ENCODE data around the gene BLOC1S3.
"Not testable (repeated sequence)": the region's sequence is repeated elsewhere in the genome, so short reads cannot be mapped to it uniquely, and the experiment has no call there.

BLOC1S3 gene

GRCh38 chr19:45222724-45223123 is 44.1 kb downstream of the BLOC1S3 start:
- Histone ChIP-seq H3K4me3 (no peak overlapping the region), H3K27me3 (ENCODE audit: low read depth) (no peaks in the 10 kb centered on the region), H3K36me3 (replicated peaks) (no peaks in the 10 kb centered on the region), H3K4me1 (no peaks in the 10 kb centered on the region), H3K9me3 (no peaks in the 10 kb centered on the region)
- in situ Hi-C loops (cut with MboI; ENCODE audit: low sequenced_read_pairs): no loop called here
- DNase-seq (ENCODE audit: low spot score in 2 of 2): no peak

GRCh38 chr19:45223879-45224278 is 45.3 kb downstream of the BLOC1S3 start:
- Histone ChIP-seq H3K4me3 (no peak overlapping the region), H3K36me3 (replicated peaks) (no peaks in the 10 kb centered on the region), H3K9me3 (no peaks in the 10 kb centered on the region), H3K27me3 (ENCODE audit: low read depth) (no peaks in the 10 kb centered on the region), H3K4me1 (no peaks in the 10 kb centered on the region)
- DNase-seq (ENCODE audit: low spot score in 2 of 2): no peak
- in situ Hi-C loops (cut with MboI; ENCODE audit: low sequenced_read_pairs): no loop called here

- DNase-seq (ENCODE audit: low spot score in 2 of 2): no peak
- in situ Hi-C loops (cut with MboI; ENCODE audit: low sequenced_read_pairs): no loop called here
Measured at GRCh38 chr19:45224645-45225044, 46.1 kb downstream of the BLOC1S3 start.

GRCh38 chr19:45229056-45229455 is 50.5 kb downstream of the BLOC1S3 start:
- H3K9me3 ChIP-seq; H3K36me3 ChIP-seq (replicated peaks); DNase-seq (ENCODE audit: low spot score in 2 of 2); H3K4me3 ChIP-seq; H3K4me1 ChIP-seq; H3K27me3 ChIP-seq (ENCODE audit: low read depth); in situ Hi-C loops (cut with MboI; ENCODE audit: low sequenced_read_pairs): not testable (repeated sequence)

More at GRCh38 chr19:45224645-45225044, 46.1 kb downstream of the BLOC1S3 start:
- no peaks in the 10 kb centered on the region for H3K4me1 ChIP-seq
- no peaks in the 10 kb centered on the region for H3K27me3 ChIP-seq (ENCODE audit: low read depth)
- no peaks in the 10 kb centered on the region for H3K9me3 ChIP-seq
- no peak overlapping the region for H3K4me3 ChIP-seq
- no peaks in the 10 kb centered on the region for H3K36me3 ChIP-seq (replicated peaks)

Measured in HAP-1 (cell line).